ENCODE data around the gene CABP7. TPM values are rescaled to one million over a fixed set of nuclear protein-coding genes. Genes with fewer than 3 reads are reported as not detected.

CABP7 gene
- total RNA-seq, 1 experiment from 2014 or later, result 2.1 TPM

DNA sequence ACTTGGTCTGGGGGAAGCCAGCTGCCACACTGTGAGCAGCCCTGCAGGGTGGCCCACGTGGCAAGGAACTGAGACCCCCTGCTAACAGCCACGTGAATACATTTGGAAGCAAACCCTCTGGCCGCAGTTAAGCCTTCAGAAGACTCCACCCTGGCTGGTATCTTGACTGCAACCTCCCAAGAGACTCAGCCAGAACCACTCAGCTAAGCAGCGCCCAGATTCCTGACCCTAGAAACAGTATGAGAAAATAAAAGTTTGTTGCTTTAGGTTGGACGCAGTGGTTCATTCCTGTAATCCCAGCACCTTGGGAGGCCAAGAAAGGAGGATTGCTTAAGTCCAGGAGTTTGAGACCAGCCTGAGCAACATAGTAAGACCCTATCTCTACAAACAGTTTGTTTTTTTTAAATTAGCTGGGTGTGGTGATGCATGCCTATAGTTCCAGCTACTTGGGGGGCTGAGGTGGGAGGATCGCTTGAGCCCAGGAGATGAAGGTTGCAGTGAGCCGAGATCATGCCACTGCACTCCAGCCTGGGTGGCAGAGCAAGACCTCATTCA lies 38.3 kb downstream of the CABP7 start:
- no peaks in the 10 kb centered on the region for H3K36me3 ChIP-seq (ENCODE audit: control insufficient read depth, insufficient read depth, low read length)
- no peak overlapping the region for H3K4me3 ChIP-seq (ENCODE audit: low read depth in 2 of 2, low read length in 2 of 2)
- 0 out of 2 replicates have a peak, but pooled peaks cover 2% of the 10 kb centered on the region for H3K4me1 ChIP-seq (ENCODE audit: control insufficient read depth, insufficient read depth, low read length)
- DNase-seq (ENCODE audit: low read depth, low spot score), result no peak
- intact Hi-C loops (cut with micrococcal nuclease; ENCODE audit: unreplicated experiment), result no loop called here
- no TSS peak for BruUV-seq (replicated peaks)
- in situ Hi-C loops (cut with HindIII; ENCODE audit: low pct_unique_long_range_greater_than_20kb, low sequenced_read_pairs), result no loop called here
- no peak for ATAC-seq
- POLR2A ChIA-PET, result no interaction called here
- H3K9me3 ChIP-seq (ENCODE audit: control insufficient read depth, insufficient read depth, low read depth, low read length), result no peaks in the 10 kb centered on the region
- CTCF ChIA-PET, result no interaction called here
- TF ChIP-seq SIN3A (IDR thresholded peaks at IDR 0.05; ENCODE audit: borderline replicate concordance, insufficient read depth, low read depth, low read length) (no peak), POLR2AphosphoS5 (IDR thresholded peaks at IDR 0.05; ENCODE audit: low read depth, low read length) (no peak), TCF7L2 (IDR thresholded peaks at IDR 0.05; ENCODE audit: low read depth, low read length) (no peak)
- TF ChIP-seq, protein P1, sequence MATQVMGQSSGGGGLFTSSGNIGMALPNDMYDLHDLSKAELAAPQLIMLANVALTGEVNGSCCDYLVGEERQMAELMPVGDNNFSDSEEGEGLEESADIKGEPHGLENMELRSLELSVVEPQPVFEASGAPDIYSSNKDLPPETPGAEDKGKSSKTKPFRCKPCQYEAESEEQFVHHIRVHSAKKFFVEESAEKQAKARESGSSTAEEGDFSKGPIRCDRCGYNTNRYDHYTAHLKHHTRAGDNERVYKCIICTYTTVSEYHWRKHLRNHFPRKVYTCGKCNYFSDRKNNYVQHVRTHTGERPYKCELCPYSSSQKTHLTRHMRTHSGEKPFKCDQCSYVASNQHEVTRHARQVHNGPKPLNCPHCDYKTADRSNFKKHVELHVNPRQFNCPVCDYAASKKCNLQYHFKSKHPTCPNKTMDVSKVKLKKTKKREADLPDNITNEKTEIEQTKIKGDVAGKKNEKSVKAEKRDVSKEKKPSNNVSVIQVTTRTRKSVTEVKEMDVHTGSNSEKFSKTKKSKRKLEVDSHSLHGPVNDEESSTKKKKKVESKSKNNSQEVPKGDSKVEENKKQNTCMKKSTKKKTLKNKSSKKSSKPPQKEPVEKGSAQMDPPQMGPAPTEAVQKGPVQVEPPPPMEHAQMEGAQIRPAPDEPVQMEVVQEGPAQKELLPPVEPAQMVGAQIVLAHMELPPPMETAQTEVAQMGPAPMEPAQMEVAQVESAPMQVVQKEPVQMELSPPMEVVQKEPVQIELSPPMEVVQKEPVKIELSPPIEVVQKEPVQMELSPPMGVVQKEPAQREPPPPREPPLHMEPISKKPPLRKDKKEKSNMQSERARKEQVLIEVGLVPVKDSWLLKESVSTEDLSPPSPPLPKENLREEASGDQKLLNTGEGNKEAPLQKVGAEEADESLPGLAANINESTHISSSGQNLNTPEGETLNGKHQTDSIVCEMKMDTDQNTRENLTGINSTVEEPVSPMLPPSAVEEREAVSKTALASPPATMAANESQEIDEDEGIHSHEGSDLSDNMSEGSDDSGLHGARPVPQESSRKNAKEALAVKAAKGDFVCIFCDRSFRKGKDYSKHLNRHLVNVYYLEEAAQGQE (IDR thresholded peaks at IDR 0.05; ENCODE audit: insufficient read depth in 1 of 2, low read depth in 2 of 2, low read length in 1 of 2), result no peak
- TF ChIP-seq, protein P2, sequence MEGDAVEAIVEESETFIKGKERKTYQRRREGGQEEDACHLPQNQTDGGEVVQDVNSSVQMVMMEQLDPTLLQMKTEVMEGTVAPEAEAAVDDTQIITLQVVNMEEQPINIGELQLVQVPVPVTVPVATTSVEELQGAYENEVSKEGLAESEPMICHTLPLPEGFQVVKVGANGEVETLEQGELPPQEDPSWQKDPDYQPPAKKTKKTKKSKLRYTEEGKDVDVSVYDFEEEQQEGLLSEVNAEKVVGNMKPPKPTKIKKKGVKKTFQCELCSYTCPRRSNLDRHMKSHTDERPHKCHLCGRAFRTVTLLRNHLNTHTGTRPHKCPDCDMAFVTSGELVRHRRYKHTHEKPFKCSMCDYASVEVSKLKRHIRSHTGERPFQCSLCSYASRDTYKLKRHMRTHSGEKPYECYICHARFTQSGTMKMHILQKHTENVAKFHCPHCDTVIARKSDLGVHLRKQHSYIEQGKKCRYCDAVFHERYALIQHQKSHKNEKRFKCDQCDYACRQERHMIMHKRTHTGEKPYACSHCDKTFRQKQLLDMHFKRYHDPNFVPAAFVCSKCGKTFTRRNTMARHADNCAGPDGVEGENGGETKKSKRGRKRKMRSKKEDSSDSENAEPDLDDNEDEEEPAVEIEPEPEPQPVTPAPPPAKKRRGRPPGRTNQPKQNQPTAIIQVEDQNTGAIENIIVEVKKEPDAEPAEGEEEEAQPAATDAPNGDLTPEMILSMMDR (IDR thresholded peaks at IDR 0.05), result no peak
- H3K27me3 ChIP-seq (ENCODE audit: control insufficient read depth, insufficient read depth, low read length), result no peaks in the 10 kb centered on the region
- H3K27ac ChIP-seq (ENCODE audit: low read length), result no peak overlapping the region

DNA sequence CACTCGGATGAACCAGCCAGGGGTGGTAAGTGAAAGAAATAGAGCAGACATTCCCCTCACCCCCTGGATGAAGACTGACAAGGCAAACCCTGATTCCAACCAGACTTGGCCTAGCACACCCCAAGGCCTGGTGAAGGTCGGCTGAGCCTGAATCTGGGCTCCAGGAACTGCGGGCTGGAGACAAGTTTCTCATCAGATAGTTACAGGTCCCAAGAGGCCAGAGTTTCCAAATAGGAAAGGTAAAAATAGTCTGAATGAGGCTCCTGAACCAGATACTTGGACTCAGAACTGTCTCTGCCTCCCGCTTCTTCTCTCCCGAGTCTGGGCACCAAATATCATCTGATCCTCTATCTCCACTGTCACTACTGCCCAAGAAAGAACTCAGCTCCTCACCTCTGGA lies 39.2 kb downstream of the CABP7 start:
- BruUV-seq (replicated peaks), result no TSS peak
- ChIA-PET CTCF (no interaction called here), POLR2A (no interaction called here)
- H3K27ac ChIP-seq (ENCODE audit: low read length), result no peak overlapping the region
- H3K27me3 ChIP-seq (ENCODE audit: control insufficient read depth, insufficient read depth, low read length), result no peaks in the 10 kb centered on the region
- no peak overlapping the region for H3K4me3 ChIP-seq (ENCODE audit: low read depth in 2 of 2, low read length in 2 of 2)
- TF ChIP-seq, protein P2 (IDR thresholded peaks at IDR 0.05), result no peak
- no peaks in the 10 kb centered on the region for H3K36me3 ChIP-seq (ENCODE audit: control insufficient read depth, insufficient read depth, low read length)
- H3K9me3 ChIP-seq (ENCODE audit: control insufficient read depth, insufficient read depth, low read depth, low read length), result no peaks in the 10 kb centered on the region
- 0 out of 2 replicates have a peak, but pooled peaks cover 2% of the 10 kb centered on the region for H3K4me1 ChIP-seq (ENCODE audit: control insufficient read depth, insufficient read depth, low read length)
- in situ Hi-C loops (cut with HindIII; ENCODE audit: low pct_unique_long_range_greater_than_20kb, low sequenced_read_pairs), result no loop called here
- ATAC-seq (no peak), DNase-seq (ENCODE audit: low read depth, low spot score) (no peak)
- intact Hi-C loops (cut with micrococcal nuclease; ENCODE audit: unreplicated experiment), result no loop called here

Data from Panc1 (cell line).